Measurements from ENCODE around the gene PPM1B.

The PPM1B gene

DNA sequence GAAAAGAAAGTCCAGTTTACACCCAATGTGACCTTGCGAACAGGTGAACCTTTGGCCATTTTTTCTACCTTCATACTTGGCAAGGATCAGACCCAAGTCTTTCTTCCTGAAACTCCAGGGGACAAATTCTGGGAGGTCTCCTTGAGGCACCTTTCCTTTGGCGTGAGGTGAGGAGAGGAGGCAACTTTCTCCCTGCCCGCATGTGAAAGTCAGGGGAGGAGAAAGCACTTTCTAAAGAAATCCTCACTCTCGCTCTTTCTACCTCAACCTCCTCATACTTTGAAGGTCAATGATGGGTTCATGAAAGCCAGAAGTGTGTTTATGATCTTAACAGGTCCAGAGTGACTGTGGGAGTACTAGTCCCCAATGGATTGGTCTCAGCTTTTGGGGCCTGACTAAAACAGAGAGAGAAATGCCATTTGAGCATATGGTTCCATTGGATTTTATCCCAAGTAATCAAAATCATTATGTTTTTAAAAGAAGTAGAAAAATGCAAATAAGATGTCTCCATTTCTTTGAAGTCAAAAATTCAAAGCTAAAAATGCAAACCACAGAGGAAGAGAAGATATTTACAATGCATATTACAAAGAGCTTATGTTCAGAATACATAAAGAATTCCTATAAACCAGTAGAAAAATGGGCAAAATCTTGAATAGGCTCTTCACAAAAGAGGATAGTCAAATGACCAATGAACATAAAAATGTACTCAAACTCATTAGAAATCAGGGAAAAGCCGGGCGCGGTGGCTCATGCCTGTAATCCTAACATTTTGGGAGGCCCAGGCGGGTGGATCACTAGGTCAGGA lies 15.6 kb upstream of the PPM1B start:
- Histone ChIP-seq H3K27ac (replicated peaks) (no peak overlapping the region), H3K4me3 (replicated peaks; ENCODE audit: insufficient read depth, low read length) (no peak overlapping the region), H3K27me3 (ENCODE audit: insufficient read depth, poor library complexity, severe bottlenecking) (no peaks in the 10 kb centered on the region)
- TF ChIP-seq CTCF (IDR thresholded peaks at IDR 0.05; ENCODE audit: insufficient read depth, low read length): no peak
- no peak for TF ChIP-seq SPI1 (IDR thresholded peaks at IDR 0.05; ENCODE audit: borderline replicate concordance, low read depth)
- TF ChIP-seq POLR2AphosphoS5 (IDR thresholded peaks at IDR 0.05; ENCODE audit: low read depth): no peak
- TF ChIP-seq GABPA (IDR thresholded peaks at IDR 0.05; ENCODE audit: low read depth): no peak
- TF ChIP-seq, protein P1, sequence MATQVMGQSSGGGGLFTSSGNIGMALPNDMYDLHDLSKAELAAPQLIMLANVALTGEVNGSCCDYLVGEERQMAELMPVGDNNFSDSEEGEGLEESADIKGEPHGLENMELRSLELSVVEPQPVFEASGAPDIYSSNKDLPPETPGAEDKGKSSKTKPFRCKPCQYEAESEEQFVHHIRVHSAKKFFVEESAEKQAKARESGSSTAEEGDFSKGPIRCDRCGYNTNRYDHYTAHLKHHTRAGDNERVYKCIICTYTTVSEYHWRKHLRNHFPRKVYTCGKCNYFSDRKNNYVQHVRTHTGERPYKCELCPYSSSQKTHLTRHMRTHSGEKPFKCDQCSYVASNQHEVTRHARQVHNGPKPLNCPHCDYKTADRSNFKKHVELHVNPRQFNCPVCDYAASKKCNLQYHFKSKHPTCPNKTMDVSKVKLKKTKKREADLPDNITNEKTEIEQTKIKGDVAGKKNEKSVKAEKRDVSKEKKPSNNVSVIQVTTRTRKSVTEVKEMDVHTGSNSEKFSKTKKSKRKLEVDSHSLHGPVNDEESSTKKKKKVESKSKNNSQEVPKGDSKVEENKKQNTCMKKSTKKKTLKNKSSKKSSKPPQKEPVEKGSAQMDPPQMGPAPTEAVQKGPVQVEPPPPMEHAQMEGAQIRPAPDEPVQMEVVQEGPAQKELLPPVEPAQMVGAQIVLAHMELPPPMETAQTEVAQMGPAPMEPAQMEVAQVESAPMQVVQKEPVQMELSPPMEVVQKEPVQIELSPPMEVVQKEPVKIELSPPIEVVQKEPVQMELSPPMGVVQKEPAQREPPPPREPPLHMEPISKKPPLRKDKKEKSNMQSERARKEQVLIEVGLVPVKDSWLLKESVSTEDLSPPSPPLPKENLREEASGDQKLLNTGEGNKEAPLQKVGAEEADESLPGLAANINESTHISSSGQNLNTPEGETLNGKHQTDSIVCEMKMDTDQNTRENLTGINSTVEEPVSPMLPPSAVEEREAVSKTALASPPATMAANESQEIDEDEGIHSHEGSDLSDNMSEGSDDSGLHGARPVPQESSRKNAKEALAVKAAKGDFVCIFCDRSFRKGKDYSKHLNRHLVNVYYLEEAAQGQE (IDR thresholded peaks at IDR 0.05; ENCODE audit: insufficient replicate concordance, low read depth): no peak
- no peak for DNase-seq (ENCODE audit: low read depth in 1 of 2, low spot score in 1 of 2)

DNA sequence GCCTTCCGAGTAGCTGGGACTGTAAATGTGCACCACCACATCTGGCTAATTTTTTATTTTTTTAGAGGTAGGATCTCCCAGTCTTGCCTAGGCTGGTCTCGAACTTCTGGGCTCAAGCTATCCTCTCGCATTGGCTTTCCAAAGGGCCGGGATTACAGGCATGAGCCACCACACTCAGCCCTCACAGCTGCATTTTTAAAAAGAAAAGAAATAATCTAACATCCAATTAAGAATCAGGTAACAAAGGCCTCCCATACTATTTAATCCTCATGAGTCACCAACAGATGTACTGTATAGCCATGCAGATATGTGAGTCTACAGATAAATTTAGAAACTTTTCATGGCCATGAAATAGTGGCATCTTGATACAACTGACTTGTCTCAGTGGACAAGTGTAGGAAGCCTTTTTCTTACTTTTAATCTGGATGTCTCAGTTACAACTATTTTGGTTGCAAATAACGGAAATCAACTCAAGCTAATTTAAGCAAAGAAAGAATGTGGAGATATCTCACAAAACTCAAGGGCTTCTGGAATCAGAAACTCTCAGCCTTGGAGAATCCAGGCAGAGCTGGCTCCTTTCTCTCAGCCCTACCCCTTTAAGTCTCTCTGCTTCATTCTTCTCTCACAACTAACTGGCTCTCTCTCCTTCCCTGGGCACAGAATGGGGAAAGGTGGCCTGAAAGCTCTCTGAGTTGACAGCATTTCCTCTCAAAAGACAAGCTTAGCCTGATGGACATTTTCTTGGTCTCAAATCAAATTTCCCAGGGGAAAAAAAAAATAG lies 12.8 kb upstream of the PPM1B start:
- no peaks in the 10 kb centered on the region for H3K27me3 ChIP-seq (ENCODE audit: insufficient read depth, poor library complexity, severe bottlenecking)
- no peak overlapping the region for H3K4me3 ChIP-seq (replicated peaks; ENCODE audit: insufficient read depth, low read length)
- DNase-seq (ENCODE audit: low read depth in 1 of 2, low spot score in 1 of 2): no peak
- no peak for TF ChIP-seq CTCF (IDR thresholded peaks at IDR 0.05; ENCODE audit: insufficient read depth, low read length)
- TF ChIP-seq, protein P1 (IDR thresholded peaks at IDR 0.05; ENCODE audit: insufficient replicate concordance, low read depth): no peak
- TF ChIP-seq POLR2AphosphoS5 (IDR thresholded peaks at IDR 0.05; ENCODE audit: low read depth): no peak
- no peak for TF ChIP-seq SPI1 (IDR thresholded peaks at IDR 0.05; ENCODE audit: borderline replicate concordance, low read depth)
- TF ChIP-seq GABPA (IDR thresholded peaks at IDR 0.05; ENCODE audit: low read depth): no peak
- H3K27ac ChIP-seq (replicated peaks): no peak overlapping the region

- Histone ChIP-seq H3K4me3 (replicated peaks; ENCODE audit: insufficient read depth, low read length) (no peak overlapping the region), H3K27me3 (ENCODE audit: insufficient read depth, poor library complexity, severe bottlenecking) (no peaks in the 10 kb centered on the region), H3K27ac (replicated peaks) (peak overlapping the region; percentile 62)
- DNase-seq (ENCODE audit: low read depth in 1 of 2, low spot score in 1 of 2): peak in 1 of 2 experiments; percentile 75
- TF ChIP-seq, protein P1 (IDR thresholded peaks at IDR 0.05; ENCODE audit: insufficient replicate concordance, low read depth): no peak
- no peak for TF ChIP-seq CTCF (IDR thresholded peaks at IDR 0.05; ENCODE audit: insufficient read depth, low read length)
- peak; percentile 84; the same call in 1 of the 2 replicates for TF ChIP-seq SPI1 (IDR thresholded peaks at IDR 0.05; ENCODE audit: borderline replicate concordance, low read depth)
- peak; percentile 56 for TF ChIP-seq GABPA (IDR thresholded peaks at IDR 0.05; ENCODE audit: low read depth)
- no peak for TF ChIP-seq POLR2AphosphoS5 (IDR thresholded peaks at IDR 0.05; ENCODE audit: low read depth)
These were observed 4.9 kb upstream of the PPM1B start for GRCh38 chr2:44163777-44164176.
